Endothelial cell (in vitro differentiated cells): ENCODE results near the gene CNPPD1. TPM values are rescaled to one million over a fixed set of nuclear protein-coding genes. Genes with fewer than 3 reads are reported as not detected.

Experiments used
- DNase-seq: peaks from one replicate; pipeline ENCODE4 v3.0.0; 2021; ENCODE audit warnings: low spot score
- H3K27ac Mint-ChIP-seq: one replicate; pipeline ENCODE4 v1.8.0; 2021; ENCODE audit warnings: mixed read lengths, inconsistent platforms; ENCODE audit not compliant: unreplicated experiment
- H3K27me3 Mint-ChIP-seq: one replicate; pipeline ENCODE4 v1.8.0; 2021; ENCODE audit warnings: mild to moderate bottlenecking, moderate library complexity, mixed read lengths, inconsistent platforms; ENCODE audit not compliant: unreplicated experiment
- H3K36me3 Mint-ChIP-seq: one replicate; pipeline ENCODE4 v1.8.0; 2021; ENCODE audit warnings: mild to moderate bottlenecking, low read depth, mixed read lengths, inconsistent platforms; ENCODE audit not compliant: unreplicated experiment
- H3K4me1 Mint-ChIP-seq: one replicate; pipeline ENCODE4 v1.8.0; 2021; ENCODE audit warnings: mild to moderate bottlenecking, mixed read lengths, inconsistent platforms; ENCODE audit not compliant: unreplicated experiment
- H3K4me3 Mint-ChIP-seq: one replicate; pipeline ENCODE4 v1.8.0; 2021; ENCODE audit warnings: mild to moderate bottlenecking, mixed read lengths, inconsistent platforms; ENCODE audit not compliant: unreplicated experiment
- H3K9me3 Mint-ChIP-seq: one replicate; pipeline ENCODE4 v1.8.0; 2021; ENCODE audit warnings: mixed read lengths, inconsistent platforms; ENCODE audit not compliant: unreplicated experiment
- total RNA-seq: library from RNA; stranded (reverse); fragmentation: NEBNext Ultra II Directional; extraction: Animal tissue kit (Norgen Biotek cat#: 25700); gene quantifications from one replicate; pipeline ENCODE4 v1.2.1, GENCODE V29; 2021; ENCODE audit not compliant: unreplicated experiment
- TF ChIP-seq, protein P1 (sequence below): fragments of 200-600 bp; sonication (generic); IDR thresholded peaks from one replicate; pipeline ENCODE4 v1.5.0; 2021; ENCODE audit warnings: antibody characterized with exemption; ENCODE audit not compliant: unreplicated experiment

Gene CNPPD1
- total RNA-seq, 1 donor from 2014 or later, result 47.1 TPM

DNA sequence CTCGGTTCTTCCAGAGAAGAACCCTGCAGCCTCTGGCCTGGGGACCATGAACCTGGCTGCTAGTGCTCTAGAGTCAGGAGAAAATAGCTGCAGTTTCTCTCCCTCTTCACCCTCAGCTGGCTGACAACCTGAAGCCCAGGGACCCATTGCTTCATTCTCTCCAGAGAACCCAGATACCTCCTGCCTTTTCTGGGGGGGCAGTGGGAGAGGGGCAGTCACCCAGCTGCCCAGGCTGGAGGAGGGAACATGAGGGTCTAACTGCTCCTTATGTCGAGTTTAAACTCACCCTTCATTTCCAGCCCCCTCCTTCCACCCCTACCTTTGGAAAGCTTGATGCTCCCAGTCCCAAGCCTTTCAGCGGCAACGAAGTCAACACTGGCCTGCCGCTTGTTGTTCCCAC lies 22.2 kb upstream of the CNPPD1 start:
- Mint-ChIP-seq H3K36me3 (no peaks in the 10 kb centered on the region), H3K9me3 (no peaks in the 10 kb centered on the region), H3K4me3 (no peak overlapping the region), H3K27ac (no peak overlapping the region), H3K4me1 (peaks cover 5% of the 10 kb centered on the region), H3K27me3 (peaks cover 4% of the 10 kb centered on the region)
- TF ChIP-seq, protein P1, sequence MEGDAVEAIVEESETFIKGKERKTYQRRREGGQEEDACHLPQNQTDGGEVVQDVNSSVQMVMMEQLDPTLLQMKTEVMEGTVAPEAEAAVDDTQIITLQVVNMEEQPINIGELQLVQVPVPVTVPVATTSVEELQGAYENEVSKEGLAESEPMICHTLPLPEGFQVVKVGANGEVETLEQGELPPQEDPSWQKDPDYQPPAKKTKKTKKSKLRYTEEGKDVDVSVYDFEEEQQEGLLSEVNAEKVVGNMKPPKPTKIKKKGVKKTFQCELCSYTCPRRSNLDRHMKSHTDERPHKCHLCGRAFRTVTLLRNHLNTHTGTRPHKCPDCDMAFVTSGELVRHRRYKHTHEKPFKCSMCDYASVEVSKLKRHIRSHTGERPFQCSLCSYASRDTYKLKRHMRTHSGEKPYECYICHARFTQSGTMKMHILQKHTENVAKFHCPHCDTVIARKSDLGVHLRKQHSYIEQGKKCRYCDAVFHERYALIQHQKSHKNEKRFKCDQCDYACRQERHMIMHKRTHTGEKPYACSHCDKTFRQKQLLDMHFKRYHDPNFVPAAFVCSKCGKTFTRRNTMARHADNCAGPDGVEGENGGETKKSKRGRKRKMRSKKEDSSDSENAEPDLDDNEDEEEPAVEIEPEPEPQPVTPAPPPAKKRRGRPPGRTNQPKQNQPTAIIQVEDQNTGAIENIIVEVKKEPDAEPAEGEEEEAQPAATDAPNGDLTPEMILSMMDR, result no peak
- DNase-seq, result no peak

DNA sequence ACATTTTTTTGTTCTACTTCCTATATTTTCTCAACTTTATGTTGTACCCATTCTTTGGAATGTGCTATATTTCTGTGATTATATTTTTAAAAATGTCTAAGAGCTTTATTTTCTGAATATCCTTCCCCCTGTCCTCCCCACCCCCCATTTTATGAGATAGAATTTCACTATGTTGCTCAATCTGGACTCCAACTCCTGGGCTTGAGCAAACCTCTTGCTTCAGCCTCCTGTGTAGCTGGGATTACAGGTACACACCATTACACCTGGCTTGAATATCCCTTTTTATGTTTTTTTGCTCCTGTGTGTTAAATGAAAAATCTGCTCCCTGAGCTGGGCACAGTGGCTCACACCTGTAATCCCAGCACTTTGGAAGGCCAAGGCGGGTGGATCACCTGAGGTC lies 20.7 kb upstream of the CNPPD1 start:
- H3K36me3 Mint-ChIP-seq, result no peaks in the 10 kb centered on the region
- TF ChIP-seq, protein P1, result no peak

DNA sequence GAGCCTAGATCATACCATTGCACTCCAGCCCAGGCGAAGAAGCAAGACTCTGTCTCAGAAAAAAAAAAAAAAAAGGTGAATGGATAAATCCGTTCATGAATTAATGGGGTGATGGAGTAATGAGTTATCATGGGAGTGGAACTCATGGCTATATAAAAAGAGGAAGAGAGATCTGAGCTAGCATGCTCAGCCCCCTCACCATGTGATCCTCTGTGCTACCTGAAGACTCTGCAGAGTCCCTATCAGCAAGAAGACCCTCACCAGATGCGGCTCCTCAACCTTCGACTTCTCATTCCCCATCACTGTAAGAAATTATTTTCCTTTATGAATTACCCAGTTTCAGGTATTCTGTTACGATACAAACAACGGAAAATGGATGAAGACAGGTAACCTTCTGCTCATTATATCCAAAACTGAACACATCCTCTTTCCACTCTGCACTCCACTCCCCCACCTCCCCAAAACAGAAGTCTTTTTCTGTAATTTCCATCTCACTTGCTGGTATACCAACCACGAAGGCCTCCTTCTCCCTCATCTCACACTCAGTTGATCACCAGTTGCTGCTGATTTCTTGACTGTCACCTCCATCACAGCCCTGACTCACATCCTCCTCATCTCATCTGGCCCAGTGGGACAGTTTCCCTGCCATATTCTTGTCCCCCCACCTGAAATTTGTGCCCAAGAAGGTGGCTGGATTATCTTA lies 10.2 kb upstream of the CNPPD1 start:
- TF ChIP-seq, protein P1, result no peak
- Mint-ChIP-seq H3K36me3 (peaks cover 12% of the 10 kb centered on the region), H3K27ac (no peak overlapping the region), H3K4me1 (peaks cover 5% of the 10 kb centered on the region), H3K4me3 (no peak overlapping the region), H3K27me3 (peaks cover 4% of the 10 kb centered on the region), H3K9me3 (no peaks in the 10 kb centered on the region)
- DNase-seq, result no peak

More for the DNA sequence above, 20.7 kb upstream of the CNPPD1 start:
- H3K4me3 Mint-ChIP-seq, result no peak overlapping the region
- H3K27ac Mint-ChIP-seq, result no peak overlapping the region
- DNase-seq, result no peak
- H3K9me3 Mint-ChIP-seq, result no peaks in the 10 kb centered on the region
- peaks cover 1% of the 10 kb centered on the region for H3K27me3 Mint-ChIP-seq
- H3K4me1 Mint-ChIP-seq, result peaks cover 5% of the 10 kb centered on the region

DNA sequence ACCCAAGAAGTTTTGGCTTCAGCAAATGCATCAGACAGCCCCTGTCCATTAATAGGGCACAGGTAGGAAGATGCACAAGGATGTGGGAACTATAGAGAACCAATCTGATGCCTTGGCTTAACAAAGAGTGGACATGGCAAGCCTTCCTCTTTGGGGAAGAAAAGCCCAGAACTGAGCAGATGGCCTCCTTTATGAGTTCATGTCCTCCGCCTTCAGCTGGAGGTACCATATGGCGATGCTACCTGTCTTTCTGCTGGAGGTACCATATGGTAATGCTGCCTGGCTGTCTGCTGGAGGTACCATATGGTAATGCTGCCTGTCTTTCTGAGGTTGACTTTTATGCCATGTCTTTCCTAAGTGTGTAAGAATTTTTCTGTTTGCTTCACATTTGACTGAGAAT lies 7.4 kb upstream of the CNPPD1 start:
- DNase-seq, result no peak
- TF ChIP-seq, protein P1, result no peak
- Mint-ChIP-seq H3K27ac (no peak overlapping the region), H3K27me3 (peaks cover 7% of the 10 kb centered on the region), H3K36me3 (peaks cover 30% of the 10 kb centered on the region), H3K4me3 (no peak overlapping the region), H3K9me3 (no peaks in the 10 kb centered on the region), H3K4me1 (peaks cover 20% of the 10 kb centered on the region)

DNA sequence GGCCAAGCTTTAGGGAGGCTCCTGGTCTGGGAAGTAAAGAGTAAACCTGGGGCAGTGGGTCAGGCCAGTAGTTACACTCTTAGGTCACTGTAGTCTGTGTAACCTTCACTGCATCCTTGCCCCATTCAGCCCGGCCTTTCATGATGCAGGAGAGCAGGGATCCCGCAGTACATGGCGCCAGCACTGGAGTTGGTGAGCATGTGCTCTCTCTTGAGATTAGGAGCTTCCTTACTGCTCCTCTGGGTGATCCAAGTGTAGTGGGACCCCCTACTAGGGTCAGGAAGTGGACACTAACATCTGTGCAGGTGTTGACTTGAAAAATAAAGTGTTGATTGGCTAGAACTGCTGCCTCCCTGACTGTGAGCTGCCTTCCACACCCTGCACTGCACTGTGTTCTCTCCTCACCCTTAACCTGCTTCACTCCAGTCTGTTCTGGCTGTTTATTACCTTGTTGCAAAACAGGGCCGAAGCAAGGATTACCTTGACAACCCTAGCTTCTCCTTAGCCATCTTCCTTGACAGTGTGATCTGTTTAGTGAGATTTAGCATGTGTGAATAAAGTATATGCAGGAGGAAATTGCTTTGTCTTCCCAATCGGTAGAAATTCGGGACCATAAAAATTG lies 6.5 kb upstream of the CNPPD1 start:
- Mint-ChIP-seq H3K4me3 (peak overlapping the region; percentile 77), H3K27me3 (peaks cover 13% of the 10 kb centered on the region), H3K27ac (peak overlapping the region; percentile 67), H3K9me3 (no peaks in the 10 kb centered on the region), H3K36me3 (peaks cover 34% of the 10 kb centered on the region), H3K4me1 (peaks cover 26% of the 10 kb centered on the region)
- TF ChIP-seq, protein P1, result no peak
- DNase-seq, result no peak
